ENCODE results near the gene RAB14. TPM values are rescaled to one million over a fixed set of nuclear protein-coding genes. Genes with fewer than 3 reads are reported as not detected.

Gene RAB14
- total RNA-seq, 1 experiment from 2014 or later, result 36.0 TPM

DNA sequence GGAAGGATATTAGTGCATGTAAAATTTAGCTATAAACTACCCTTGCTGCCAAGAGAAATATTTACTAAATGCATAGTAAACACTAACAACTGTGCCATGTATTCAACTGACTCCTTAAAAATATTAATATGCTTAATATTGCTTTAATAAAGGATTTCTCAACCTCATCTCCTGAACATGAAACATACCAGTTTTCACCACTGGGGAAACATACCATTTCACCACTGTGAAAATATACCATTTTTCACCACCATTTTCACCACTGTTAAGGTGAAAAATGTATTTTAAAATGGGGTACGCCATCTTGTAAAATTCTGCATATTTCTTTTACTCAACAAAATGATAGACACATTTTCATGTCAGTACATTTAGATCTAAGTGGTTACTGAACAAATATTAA lies 4.5 kb downstream of the RAB14 start:
- no peak overlapping the region for H3K27ac Mint-ChIP-seq
- H3K4me1 Mint-ChIP-seq, result peaks cover 49% of the 10 kb centered on the region
- DNase-seq (ENCODE audit: low spot score) (no peak), ATAC-seq (no peak)
- CTCF ChIA-PET, result no interaction called here
- no peak overlapping the region for H3K4me3 Mint-ChIP-seq
- POLR2A ChIA-PET, result no interaction called here
- no peaks in the 10 kb centered on the region for H3K27me3 Mint-ChIP-seq (ENCODE audit: low read depth)
- H3K9me3 Mint-ChIP-seq, result no peaks in the 10 kb centered on the region
- H3K36me3 Mint-ChIP-seq, result no peaks in the 10 kb centered on the region
- TF ChIP-seq EMX1 (CRISPR knock-in tag; IDR thresholded peaks at IDR 0.05), result no peak
- no peak for TF ChIP-seq FOXK1 (CRISPR knock-in tag; IDR thresholded peaks at IDR 0.05)
- no peak for TF ChIP-seq NFE2L1 (CRISPR knock-in tag; IDR thresholded peaks at IDR 0.05)
- TF ChIP-seq, protein P1, sequence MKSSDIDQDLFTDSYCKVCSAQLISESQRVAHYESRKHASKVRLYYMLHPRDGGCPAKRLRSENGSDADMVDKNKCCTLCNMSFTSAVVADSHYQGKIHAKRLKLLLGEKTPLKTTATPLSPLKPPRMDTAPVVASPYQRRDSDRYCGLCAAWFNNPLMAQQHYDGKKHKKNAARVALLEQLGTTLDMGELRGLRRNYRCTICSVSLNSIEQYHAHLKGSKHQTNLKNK (CRISPR knock-in tag; IDR thresholded peaks at IDR 0.05), result no peak
- TF ChIP-seq, protein P2, sequence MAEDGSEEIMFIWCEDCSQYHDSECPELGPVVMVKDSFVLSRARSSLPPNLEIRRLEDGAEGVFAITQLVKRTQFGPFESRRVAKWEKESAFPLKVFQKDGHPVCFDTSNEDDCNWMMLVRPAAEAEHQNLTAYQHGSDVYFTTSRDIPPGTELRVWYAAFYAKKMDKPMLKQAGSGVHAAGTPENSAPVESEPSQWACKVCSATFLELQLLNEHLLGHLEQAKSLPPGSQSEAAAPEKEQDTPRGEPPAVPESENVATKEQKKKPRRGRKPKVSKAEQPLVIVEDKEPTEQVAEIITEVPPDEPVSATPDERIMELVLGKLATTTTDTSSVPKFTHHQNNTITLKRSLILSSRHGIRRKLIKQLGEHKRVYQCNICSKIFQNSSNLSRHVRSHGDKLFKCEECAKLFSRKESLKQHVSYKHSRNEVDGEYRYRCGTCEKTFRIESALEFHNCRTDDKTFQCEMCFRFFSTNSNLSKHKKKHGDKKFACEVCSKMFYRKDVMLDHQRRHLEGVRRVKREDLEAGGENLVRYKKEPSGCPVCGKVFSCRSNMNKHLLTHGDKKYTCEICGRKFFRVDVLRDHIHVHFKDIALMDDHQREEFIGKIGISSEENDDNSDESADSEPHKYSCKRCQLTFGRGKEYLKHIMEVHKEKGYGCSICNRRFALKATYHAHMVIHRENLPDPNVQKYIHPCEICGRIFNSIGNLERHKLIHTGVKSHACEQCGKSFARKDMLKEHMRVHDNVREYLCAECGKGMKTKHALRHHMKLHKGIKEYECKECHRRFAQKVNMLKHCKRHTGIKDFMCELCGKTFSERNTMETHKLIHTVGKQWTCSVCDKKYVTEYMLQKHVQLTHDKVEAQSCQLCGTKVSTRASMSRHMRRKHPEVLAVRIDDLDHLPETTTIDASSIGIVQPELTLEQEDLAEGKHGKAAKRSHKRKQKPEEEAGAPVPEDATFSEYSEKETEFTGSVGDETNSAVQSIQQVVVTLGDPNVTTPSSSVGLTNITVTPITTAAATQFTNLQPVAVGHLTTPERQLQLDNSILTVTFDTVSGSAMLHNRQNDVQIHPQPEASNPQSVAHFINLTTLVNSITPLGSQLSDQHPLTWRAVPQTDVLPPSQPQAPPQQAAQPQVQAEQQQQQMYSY (CRISPR knock-in tag; IDR thresholded peaks at IDR 0.05), result no peak
- TF ChIP-seq ZNF219 (CRISPR knock-in tag; IDR thresholded peaks at IDR 0.05; ENCODE audit: borderline replicate concordance), result no peak

DNA sequence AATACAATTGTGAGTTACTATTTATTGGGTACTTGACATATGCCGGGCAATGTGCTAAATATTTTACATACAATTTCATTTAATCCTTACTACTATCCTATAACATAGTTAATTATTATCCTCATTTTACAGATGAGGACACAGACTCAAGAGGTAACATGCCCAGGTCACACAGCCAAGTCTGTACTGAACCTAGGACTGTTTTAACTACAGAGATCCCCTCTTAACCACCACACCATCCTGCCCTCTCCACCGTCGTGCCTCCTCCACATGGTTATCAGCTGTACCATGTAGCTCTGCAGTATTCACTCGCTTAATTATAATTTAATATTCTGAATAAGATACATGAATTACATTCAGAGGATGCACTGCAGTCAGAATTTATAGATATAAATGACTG lies 5.3 kb downstream of the RAB14 start:
- no peak overlapping the region for H3K27ac Mint-ChIP-seq
- H3K9me3 Mint-ChIP-seq, result no peaks in the 10 kb centered on the region
- no peaks in the 10 kb centered on the region for H3K27me3 Mint-ChIP-seq (ENCODE audit: low read depth)
- DNase-seq (ENCODE audit: low spot score) (no peak), ATAC-seq (0 out of 2 replicates have a peak, but pooled peaks have one; percentile 21)
- no peak overlapping the region for H3K4me3 Mint-ChIP-seq
- CTCF ChIA-PET, result interaction anchor here (0.7 kb wide), 1 partner anchor 10 kb away, joined by 3 read pairs; no protein-coding TSS in a partner anchor
- no peaks in the 10 kb centered on the region for H3K36me3 Mint-ChIP-seq
- H3K4me1 Mint-ChIP-seq, result peaks cover 49% of the 10 kb centered on the region
- POLR2A ChIA-PET, result no interaction called here
- TF ChIP-seq ZNF219 (CRISPR knock-in tag; IDR thresholded peaks at IDR 0.05; ENCODE audit: borderline replicate concordance) (no peak), OVOL2 (CRISPR knock-in tag; IDR thresholded peaks at IDR 0.05; ENCODE audit: borderline replicate concordance) (no peak), ZNF396 (CRISPR knock-in tag; IDR thresholded peaks at IDR 0.05; ENCODE audit: borderline replicate concordance) (no peak), NFE2L1 (CRISPR knock-in tag; IDR thresholded peaks at IDR 0.05) (no peak), ZNF671 (CRISPR knock-in tag; IDR thresholded peaks at IDR 0.05) (no peak), PRRX2 (CRISPR knock-in tag; IDR thresholded peaks at IDR 0.05) (no peak)
- TF ChIP-seq, protein P3, sequence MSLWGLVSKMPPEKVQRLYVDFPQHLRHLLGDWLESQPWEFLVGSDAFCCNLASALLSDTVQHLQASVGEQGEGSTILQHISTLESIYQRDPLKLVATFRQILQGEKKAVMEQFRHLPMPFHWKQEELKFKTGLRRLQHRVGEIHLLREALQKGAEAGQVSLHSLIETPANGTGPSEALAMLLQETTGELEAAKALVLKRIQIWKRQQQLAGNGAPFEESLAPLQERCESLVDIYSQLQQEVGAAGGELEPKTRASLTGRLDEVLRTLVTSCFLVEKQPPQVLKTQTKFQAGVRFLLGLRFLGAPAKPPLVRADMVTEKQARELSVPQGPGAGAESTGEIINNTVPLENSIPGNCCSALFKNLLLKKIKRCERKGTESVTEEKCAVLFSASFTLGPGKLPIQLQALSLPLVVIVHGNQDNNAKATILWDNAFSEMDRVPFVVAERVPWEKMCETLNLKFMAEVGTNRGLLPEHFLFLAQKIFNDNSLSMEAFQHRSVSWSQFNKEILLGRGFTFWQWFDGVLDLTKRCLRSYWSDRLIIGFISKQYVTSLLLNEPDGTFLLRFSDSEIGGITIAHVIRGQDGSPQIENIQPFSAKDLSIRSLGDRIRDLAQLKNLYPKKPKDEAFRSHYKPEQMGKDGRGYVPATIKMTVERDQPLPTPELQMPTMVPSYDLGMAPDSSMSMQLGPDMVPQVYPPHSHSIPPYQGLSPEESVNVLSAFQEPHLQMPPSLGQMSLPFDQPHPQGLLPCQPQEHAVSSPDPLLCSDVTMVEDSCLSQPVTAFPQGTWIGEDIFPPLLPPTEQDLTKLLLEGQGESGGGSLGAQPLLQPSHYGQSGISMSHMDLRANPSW (CRISPR knock-in tag; conservative IDR thresholded peaks at IDR 0.05; ENCODE audit: low read depth), result no peak
- TF ChIP-seq, protein P4, sequence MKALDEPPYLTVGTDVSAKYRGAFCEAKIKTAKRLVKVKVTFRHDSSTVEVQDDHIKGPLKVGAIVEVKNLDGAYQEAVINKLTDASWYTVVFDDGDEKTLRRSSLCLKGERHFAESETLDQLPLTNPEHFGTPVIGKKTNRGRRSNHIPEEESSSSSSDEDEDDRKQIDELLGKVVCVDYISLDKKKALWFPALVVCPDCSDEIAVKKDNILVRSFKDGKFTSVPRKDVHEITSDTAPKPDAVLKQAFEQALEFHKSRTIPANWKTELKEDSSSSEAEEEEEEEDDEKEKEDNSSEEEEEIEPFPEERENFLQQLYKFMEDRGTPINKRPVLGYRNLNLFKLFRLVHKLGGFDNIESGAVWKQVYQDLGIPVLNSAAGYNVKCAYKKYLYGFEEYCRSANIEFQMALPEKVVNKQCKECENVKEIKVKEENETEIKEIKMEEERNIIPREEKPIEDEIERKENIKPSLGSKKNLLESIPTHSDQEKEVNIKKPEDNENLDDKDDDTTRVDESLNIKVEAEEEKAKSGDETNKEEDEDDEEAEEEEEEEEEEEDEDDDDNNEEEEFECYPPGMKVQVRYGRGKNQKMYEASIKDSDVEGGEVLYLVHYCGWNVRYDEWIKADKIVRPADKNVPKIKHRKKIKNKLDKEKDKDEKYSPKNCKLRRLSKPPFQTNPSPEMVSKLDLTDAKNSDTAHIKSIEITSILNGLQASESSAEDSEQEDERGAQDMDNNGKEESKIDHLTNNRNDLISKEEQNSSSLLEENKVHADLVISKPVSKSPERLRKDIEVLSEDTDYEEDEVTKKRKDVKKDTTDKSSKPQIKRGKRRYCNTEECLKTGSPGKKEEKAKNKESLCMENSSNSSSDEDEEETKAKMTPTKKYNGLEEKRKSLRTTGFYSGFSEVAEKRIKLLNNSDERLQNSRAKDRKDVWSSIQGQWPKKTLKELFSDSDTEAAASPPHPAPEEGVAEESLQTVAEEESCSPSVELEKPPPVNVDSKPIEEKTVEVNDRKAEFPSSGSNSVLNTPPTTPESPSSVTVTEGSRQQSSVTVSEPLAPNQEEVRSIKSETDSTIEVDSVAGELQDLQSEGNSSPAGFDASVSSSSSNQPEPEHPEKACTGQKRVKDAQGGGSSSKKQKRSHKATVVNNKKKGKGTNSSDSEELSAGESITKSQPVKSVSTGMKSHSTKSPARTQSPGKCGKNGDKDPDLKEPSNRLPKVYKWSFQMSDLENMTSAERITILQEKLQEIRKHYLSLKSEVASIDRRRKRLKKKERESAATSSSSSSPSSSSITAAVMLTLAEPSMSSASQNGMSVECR (CRISPR knock-in tag; IDR thresholded peaks at IDR 0.05; ENCODE audit: borderline replicate concordance), result no peak
- TF ChIP-seq, protein P5, sequence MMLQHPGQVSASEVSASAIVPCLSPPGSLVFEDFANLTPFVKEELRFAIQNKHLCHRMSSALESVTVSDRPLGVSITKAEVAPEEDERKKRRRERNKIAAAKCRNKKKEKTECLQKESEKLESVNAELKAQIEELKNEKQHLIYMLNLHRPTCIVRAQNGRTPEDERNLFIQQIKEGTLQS (CRISPR knock-in tag; conservative IDR thresholded peaks at IDR 0.05), result no peak
